K562 (cell line): Measurements from ENCODE around the gene PTK6.

Source experiments
- CEBPB ChIP-seq: fragments of 450-650 bp; IDR thresholded peaks from 2 replicates; pipeline ENCODE4 v1.6.1; 2016; ENCODE audit warnings: missing genetic modification characterization, missing compliant biosample characterization
- SP1 ChIP-seq: sonication (generic); formaldehyde crosslinking; IDR thresholded peaks from 2 replicates; pipeline ENCODE4 v1.8.1; 2022; ENCODE audit warnings: mild to moderate bottlenecking, missing genetic modification reagents

GRCh38 chr20:63585616-63586565, 48.7 kb upstream of the PTK6 start:
- TF ChIP-seq CEBPB (tag), result no peak
- no peak for TF ChIP-seq SP1
